Measurements from ENCODE around the gene RSRC1.

- TF ChIP-seq POLR2A (IDR thresholded peaks at IDR 0.05; ENCODE audit: low read length), result no peak
- no peak for TF ChIP-seq GATA1 (IDR thresholded peaks at IDR 0.05; ENCODE audit: low read depth, low read length)
Observed at GRCh38 chr3:158447408-158447807, 337.5 kb downstream of the RSRC1 start.
